Esophagus muscularis mucosa (tissue), 3 donors: ENCODE measurements around the gene HS6ST1.
"Not testable (repeated sequence)": the region's sequence is repeated elsewhere in the genome, so short reads cannot be mapped to it uniquely, and the experiment has no call there.

ENCODE experiments used
- EP300 ChIP-seq: sonication (generic); formaldehyde crosslinking; IDR thresholded peaks from one replicate; pipeline ENCODE4 v1.6.1; 2017; ENCODE audit warnings: antibody characterized with exemption
- TF ChIP-seq, protein P1 (sequence below), 3 experiments: fragments of 200-600 bp in 2 of 3; fragments of 450-650 bp in 1 of 3; sonication (generic) in 2 of 3; IDR thresholded peaks; one replicate each; pipeline ENCODE4 v1.5.1; 2017 to 2019; ENCODE audit warnings: antibody characterized with exemption in 3 of 3, mild to moderate bottlenecking in 2 of 3, moderate library complexity in 1 of 3

DNA sequence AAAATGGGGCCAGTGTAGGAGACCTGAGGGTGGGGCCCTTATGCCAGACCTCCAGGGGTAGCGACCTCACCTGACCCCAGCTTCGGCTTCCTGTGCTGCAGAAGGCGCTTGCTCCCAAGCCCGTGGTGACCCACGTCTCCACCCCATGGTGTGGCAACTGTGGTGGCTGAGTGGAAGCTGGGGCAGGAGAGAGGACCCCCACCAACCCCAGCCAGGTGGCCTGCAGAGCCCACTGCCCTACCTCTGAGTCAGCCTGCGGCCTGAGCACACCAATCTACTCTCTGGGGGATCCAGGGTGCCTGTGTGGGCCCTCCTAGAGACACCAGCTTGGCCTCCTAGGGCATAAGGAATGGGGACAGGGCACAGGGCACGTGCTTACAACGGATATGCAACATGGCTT lies 52.2 kb downstream of the HS6ST1 start:
- TF ChIP-seq EP300, result not testable (repeated sequence)
- TF ChIP-seq, protein P1, sequence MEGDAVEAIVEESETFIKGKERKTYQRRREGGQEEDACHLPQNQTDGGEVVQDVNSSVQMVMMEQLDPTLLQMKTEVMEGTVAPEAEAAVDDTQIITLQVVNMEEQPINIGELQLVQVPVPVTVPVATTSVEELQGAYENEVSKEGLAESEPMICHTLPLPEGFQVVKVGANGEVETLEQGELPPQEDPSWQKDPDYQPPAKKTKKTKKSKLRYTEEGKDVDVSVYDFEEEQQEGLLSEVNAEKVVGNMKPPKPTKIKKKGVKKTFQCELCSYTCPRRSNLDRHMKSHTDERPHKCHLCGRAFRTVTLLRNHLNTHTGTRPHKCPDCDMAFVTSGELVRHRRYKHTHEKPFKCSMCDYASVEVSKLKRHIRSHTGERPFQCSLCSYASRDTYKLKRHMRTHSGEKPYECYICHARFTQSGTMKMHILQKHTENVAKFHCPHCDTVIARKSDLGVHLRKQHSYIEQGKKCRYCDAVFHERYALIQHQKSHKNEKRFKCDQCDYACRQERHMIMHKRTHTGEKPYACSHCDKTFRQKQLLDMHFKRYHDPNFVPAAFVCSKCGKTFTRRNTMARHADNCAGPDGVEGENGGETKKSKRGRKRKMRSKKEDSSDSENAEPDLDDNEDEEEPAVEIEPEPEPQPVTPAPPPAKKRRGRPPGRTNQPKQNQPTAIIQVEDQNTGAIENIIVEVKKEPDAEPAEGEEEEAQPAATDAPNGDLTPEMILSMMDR (IDR thresholded peaks at IDR 0.05), result not testable (repeated sequence)
